ENCODE data around the gene MACROD1. TPM values are rescaled to one million over a fixed set of nuclear protein-coding genes. Genes with fewer than 3 reads are reported as not detected.
A peak's percentile ranks its signal among the peaks of the same experiment; 100 is the strongest.
"Not testable (repeated sequence)": the region's sequence is repeated elsewhere in the genome, so short reads cannot be mapped to it uniquely, and the experiment has no call there.

MACROD1 gene
- total RNA-seq, 2 donors from 2014 or later = 33.5 to 68.2 TPM

GRCh38 chr11:63974259-63975143 is 191.4 kb downstream of the MACROD1 start, which contains the start of gene COX8A:
COX8A (plus strand) TSS chr11:63974620; CDS start chr11:63974681, 61 bp downstream.
- H3K27ac ChIP-seq = peak within 1 kb of the TSS; percentile 95 to 96
- under 1% methylated on average over 67 of the region's 67 CpGs for WGBS
- DNase-seq (ENCODE audit: low spot score) = peak; percentile 99
- H3K4me3 ChIP-seq = peak within 1 kb of the TSS; percentile 87 to 88
- no peaks in the 10 kb centered on the region for H3K27me3 ChIP-seq (replicated peaks; ENCODE audit: insufficient read depth)
- no peaks in the 10 kb centered on the region for H3K9me3 ChIP-seq
- intact Hi-C loops (cut with DNase I) = no loop called here
- H3K4me1 ChIP-seq (replicated peaks) = peaks cover 18% of the 10 kb centered on the region
- TF ChIP-seq POLR2AphosphoS5 (IDR thresholded peaks at IDR 0.05) (peak; percentile 98), CTCF (IDR thresholded peaks at IDR 0.05) (no peak), POLR2A (IDR thresholded peaks at IDR 0.05) (peak; percentile 48)
- no peaks in the 10 kb centered on the region for H3K36me3 ChIP-seq

GRCh38 chr11:63973912-63974258 is 192.0 kb downstream of the MACROD1 start:
- peaks cover 12% of the 10 kb centered on the region for H3K4me1 ChIP-seq (replicated peaks)
- H3K27ac ChIP-seq; H3K27me3 ChIP-seq (replicated peaks; ENCODE audit: insufficient read depth); H3K9me3 ChIP-seq; H3K4me3 ChIP-seq; intact Hi-C loops (cut with DNase I); DNase-seq (ENCODE audit: low spot score); H3K36me3 ChIP-seq: not testable (repeated sequence)
- 64% methylated on average over 18 of the region's 18 CpGs for WGBS

- peaks cover 5% of the 10 kb centered on the region for H3K4me1 ChIP-seq (replicated peaks)
- H3K27me3 ChIP-seq (replicated peaks; ENCODE audit: insufficient read depth) = no peaks in the 10 kb centered on the region
- DNase-seq (ENCODE audit: low spot score) = no peak
- no peak overlapping the region for H3K27ac ChIP-seq
- WGBS = 75% methylated on average over 5 of the region's 5 CpGs
- H3K9me3 ChIP-seq = no peaks in the 10 kb centered on the region
- H3K4me3 ChIP-seq = no peak overlapping the region
- intact Hi-C loops (cut with DNase I) = no loop called here
- no peaks in the 10 kb centered on the region for H3K36me3 ChIP-seq
- TF ChIP-seq POLR2A (IDR thresholded peaks at IDR 0.05) = no peak
- no peak for TF ChIP-seq POLR2AphosphoS5 (IDR thresholded peaks at IDR 0.05)
- TF ChIP-seq CTCF (IDR thresholded peaks at IDR 0.05) = no peak
Measured at GRCh38 chr11:63970902-63971301, 195.0 kb downstream of the MACROD1 start.

GRCh38 chr11:63969461-63969860 is 196.5 kb downstream of the MACROD1 start:
- no peaks in the 10 kb centered on the region for H3K36me3 ChIP-seq
- DNase-seq (ENCODE audit: low spot score) = no peak
- H3K4me1 ChIP-seq (replicated peaks) = no peaks in the 10 kb centered on the region
- 90% methylated on average over 2 of the region's 2 CpGs for WGBS
- intact Hi-C loops (cut with DNase I) = no loop called here
- no peaks in the 10 kb centered on the region for H3K27me3 ChIP-seq (replicated peaks; ENCODE audit: insufficient read depth)
- no peak overlapping the region for H3K27ac ChIP-seq
- no peak overlapping the region for H3K4me3 ChIP-seq
- TF ChIP-seq POLR2AphosphoS5 (IDR thresholded peaks at IDR 0.05) (no peak), POLR2A (IDR thresholded peaks at IDR 0.05) (no peak), CTCF (IDR thresholded peaks at IDR 0.05) (no peak)
- no peaks in the 10 kb centered on the region for H3K9me3 ChIP-seq

- Histone ChIP-seq H3K4me3 (no peak overlapping the region), H3K36me3 (no peaks in the 10 kb centered on the region), H3K9me3 (no peaks in the 10 kb centered on the region), H3K27ac (no peak overlapping the region), H3K27me3 (replicated peaks; ENCODE audit: insufficient read depth) (no peaks in the 10 kb centered on the region), H3K4me1 (replicated peaks) (no peaks in the 10 kb centered on the region)
- WGBS = 97% methylated on average over 1 of the region's 1 CpG
- intact Hi-C loops (cut with DNase I) = no loop called here
- no peak for DNase-seq (ENCODE audit: low spot score)
- TF ChIP-seq CTCF (IDR thresholded peaks at IDR 0.05) = no peak
- TF ChIP-seq POLR2AphosphoS5 (IDR thresholded peaks at IDR 0.05) = no peak
- no peak for TF ChIP-seq POLR2A (IDR thresholded peaks at IDR 0.05)
Measured at GRCh38 chr11:63966444-63966843, 199.5 kb downstream of the MACROD1 start.

- H3K27ac ChIP-seq; H3K36me3 ChIP-seq; H3K4me3 ChIP-seq; intact Hi-C loops (cut with DNase I); H3K27me3 ChIP-seq (replicated peaks; ENCODE audit: insufficient read depth); H3K9me3 ChIP-seq; DNase-seq (ENCODE audit: low spot score); H3K4me1 ChIP-seq (replicated peaks): not testable (repeated sequence)
- WGBS = 97% methylated on average over 4 of the region's 4 CpGs
Measured at GRCh38 chr11:63963895-63964294, 202.0 kb downstream of the MACROD1 start.

Data from prostate gland (tissue), 2 donors.